WI38 (cell line): ENCODE measurements around the gene SRC.

Experiments used
- H3K4me3 ChIP-seq: 2 replicates; pipeline ENCODE4 v1.5.1; 2011; ENCODE audit warnings: low read depth, mild to moderate bottlenecking, control low read depth, low read length
- TF ChIP-seq, protein P1 (sequence below): IDR thresholded peaks from 2 replicates; pipeline ENCODE4 v1.5.1; 2012; ENCODE audit warnings: low read depth, mild to moderate bottlenecking, control low read depth, low read length

Gene SRC

DNA sequence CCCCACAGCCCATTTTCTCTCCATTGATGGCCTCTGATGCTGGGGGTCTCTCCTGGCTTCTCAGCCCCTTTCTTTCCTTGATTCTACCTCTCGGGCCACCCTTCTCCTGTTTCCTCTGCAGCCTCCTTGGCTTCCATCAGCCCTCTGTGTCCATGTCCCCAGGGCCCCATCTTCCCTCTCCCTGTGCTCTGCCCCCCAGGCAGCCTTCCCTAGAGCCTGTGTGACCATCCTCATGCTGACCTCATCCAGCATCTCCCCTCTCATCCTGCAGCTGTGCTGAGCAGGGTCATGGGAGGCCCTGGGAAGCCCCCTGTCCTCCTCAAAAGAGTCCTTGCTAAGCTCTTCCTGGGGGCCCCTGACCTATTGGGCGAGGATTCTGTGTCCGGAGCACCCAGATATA is 101.7 kb downstream of the SRC start:
- TF ChIP-seq, protein P1, sequence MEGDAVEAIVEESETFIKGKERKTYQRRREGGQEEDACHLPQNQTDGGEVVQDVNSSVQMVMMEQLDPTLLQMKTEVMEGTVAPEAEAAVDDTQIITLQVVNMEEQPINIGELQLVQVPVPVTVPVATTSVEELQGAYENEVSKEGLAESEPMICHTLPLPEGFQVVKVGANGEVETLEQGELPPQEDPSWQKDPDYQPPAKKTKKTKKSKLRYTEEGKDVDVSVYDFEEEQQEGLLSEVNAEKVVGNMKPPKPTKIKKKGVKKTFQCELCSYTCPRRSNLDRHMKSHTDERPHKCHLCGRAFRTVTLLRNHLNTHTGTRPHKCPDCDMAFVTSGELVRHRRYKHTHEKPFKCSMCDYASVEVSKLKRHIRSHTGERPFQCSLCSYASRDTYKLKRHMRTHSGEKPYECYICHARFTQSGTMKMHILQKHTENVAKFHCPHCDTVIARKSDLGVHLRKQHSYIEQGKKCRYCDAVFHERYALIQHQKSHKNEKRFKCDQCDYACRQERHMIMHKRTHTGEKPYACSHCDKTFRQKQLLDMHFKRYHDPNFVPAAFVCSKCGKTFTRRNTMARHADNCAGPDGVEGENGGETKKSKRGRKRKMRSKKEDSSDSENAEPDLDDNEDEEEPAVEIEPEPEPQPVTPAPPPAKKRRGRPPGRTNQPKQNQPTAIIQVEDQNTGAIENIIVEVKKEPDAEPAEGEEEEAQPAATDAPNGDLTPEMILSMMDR: no peak

DNA sequence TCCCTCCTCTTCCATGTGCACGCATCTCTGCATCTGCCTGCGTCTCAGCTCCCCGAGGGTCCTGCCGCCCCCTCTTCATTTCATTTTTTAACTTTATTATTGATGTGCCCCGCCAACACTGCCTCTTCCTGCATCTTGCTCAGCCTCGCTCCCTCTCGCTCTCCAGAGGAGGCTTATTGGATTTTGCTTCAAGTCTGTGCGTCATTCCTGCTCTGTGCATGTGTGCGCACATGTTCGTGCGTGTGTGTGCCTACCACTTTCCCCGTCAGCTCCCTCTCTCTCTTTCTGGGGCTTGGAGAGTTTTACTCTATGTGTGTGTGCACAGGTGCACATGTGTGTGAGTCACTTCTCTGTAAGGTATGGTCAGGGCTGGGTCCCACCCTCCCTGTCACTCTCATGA is 103.3 kb downstream of the SRC start:
- H3K4me3 ChIP-seq: no peak overlapping the region
- TF ChIP-seq, protein P1: no peak

More for the DNA sequence above, 101.7 kb downstream of the SRC start:
- H3K4me3 ChIP-seq: no peak overlapping the region

DNA sequence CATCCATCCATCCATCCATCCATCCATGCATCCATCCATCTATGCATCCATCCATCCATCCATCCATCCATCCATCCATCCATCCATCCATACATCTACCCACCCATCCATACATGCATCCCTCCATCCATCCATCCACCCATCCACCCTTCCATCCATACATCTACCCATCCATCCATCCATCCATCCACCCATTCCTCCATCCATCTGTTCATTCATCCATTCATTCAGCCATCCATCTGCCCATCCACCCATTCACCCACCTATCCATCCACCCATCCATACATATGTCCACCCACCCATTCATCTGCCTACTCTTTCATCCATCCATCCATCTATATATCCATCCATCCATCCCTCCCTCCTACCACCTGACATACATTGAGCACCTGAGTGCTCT is 104.4 kb downstream of the SRC start:
- TF ChIP-seq, protein P1: no peak
- no peak overlapping the region for H3K4me3 ChIP-seq

DNA sequence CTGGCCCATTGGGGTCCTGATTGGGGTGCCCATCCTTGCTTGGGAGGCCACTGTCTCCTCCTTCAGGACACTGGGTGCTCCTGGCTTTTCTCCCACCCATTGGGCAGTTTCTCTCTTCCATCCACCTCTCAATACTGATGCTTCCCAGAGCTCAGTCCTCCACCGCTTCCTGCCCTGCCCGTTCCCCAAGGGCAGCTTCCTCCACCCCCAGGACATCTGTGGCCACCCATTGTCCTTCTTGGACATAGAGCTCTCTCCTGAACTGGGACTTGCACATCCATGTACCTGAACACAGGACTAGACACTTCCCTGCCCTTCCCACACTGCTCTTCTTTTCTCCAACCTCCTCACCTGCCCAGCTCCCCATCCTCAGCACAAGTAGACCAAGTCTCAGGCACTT is 105.7 kb downstream of the SRC start:
- H3K4me3 ChIP-seq: no peak overlapping the region
- TF ChIP-seq, protein P1: no peak

DNA sequence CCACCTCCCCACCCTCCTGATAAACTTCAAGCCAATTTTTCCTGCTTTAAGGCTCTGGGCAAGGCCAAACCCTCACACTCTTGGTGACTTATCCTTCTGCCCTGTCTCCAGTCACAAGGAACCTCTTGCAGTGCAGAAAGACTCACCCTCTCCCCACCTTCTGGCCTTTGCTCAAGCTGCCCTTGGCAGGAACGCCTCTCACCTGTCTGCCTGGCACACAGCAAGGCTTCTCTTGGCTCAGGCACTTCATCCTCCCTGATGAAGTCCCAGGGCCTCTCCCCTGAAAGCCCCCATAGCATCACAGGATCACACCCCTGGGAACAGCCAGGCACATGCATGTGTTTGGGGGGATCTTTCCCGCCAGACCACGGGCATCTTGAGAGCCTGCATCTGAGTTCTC is 106.3 kb downstream of the SRC start:
- H3K4me3 ChIP-seq: no peak overlapping the region
- TF ChIP-seq, protein P1: no peak

DNA sequence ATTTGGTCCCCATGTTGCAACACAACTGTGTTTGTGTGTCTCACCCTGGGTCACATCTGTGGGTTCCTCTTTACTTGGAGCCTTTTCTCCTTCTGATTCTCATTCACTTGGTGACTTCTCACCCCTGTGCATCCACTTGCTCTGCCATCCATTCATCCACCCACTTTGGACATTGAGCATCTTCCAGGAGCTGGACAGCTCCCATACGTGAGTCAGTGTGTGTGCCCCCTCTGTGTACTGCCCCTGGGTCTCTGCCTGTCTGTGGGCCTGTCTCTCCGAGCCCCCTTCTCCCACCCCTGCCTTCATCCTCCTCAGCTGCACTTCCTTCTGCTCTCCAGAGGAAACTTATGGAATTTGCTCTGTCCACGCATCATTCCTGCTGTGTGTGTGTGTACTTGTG is 107.3 kb downstream of the SRC start:
- H3K4me3 ChIP-seq: no peak overlapping the region
- TF ChIP-seq, protein P1: no peak

DNA sequence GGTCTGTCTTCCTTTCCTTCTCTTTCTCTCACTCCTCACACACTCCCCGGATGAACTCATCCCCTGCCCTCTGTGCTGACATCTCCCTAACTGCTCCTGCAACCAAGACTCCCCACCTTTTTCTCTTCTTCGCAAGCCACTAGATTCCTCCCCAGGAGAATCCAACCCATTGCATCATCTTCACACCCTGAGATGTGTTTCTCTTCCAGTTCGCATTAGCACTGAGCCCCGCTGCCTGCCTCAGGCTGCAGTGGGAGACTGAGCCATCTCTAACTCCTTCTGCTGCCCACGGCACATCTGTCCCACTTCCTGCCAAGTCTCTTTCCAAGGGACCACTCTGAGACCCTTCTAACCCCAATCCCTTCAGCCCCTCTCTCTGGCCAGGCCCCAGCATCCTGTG is 107.9 kb downstream of the SRC start:
- TF ChIP-seq, protein P1: no peak
- no peak overlapping the region for H3K4me3 ChIP-seq
